Colonic mucosa (tissue), 4 donors: ENCODE results near the gene LCAT. TPM values are rescaled to one million over a fixed set of nuclear protein-coding genes. Genes with fewer than 3 reads are reported as not detected.

Source experiments
- DNase-seq: peaks from one replicate; pipeline ENCODE4 v3.0.0-alpha.2; 2020
- H3K27ac ChIP-seq: fragments of 200-600 bp; one replicate; pipeline ENCODE4 v1.8.0; 2021
- H3K27me3 ChIP-seq: fragments of 200-600 bp; one replicate; pipeline ENCODE4 v1.8.0; 2021
- H3K36me3 ChIP-seq: fragments of 200-600 bp; one replicate; pipeline ENCODE4 v1.8.0; 2021
- H3K4me1 ChIP-seq: fragments of 200-600 bp; one replicate; pipeline ENCODE4 v1.8.0; 2021; ENCODE audit warnings: mild to moderate bottlenecking
- H3K4me3 ChIP-seq: fragments of 200-600 bp; one replicate; pipeline ENCODE4 v1.8.0; 2021
- H3K9ac ChIP-seq, 2 donors: one replicate each; pipeline ENCODE4 v1.7.0; 2013; ENCODE audit warnings: control low read depth in 2 of 2, low read depth in 2 of 2, low read length in 2 of 2
- H3K9me3 ChIP-seq: fragments of 200-600 bp; one replicate; pipeline ENCODE4 v1.8.0; 2021
- intact Hi-C: fragments of 100-400 bp; cut with DNase I; formaldehyde crosslinking; loops from one replicate; pipeline ENCODE4 v1.14.1; 2022
- total RNA-seq, 2 donors: library from RNA; stranded (reverse); fragmentation: NEBNext Ultra II Directional in 1 of 2; extraction: Animal tissue kit (Norgen Biotek cat#: 25700) in 1 of 2; gene quantifications; one replicate each; pipeline ENCODE4 v1.2.1, GENCODE V29; 2021
- TF ChIP-seq, protein P1 (sequence below): fragments of 200-600 bp; IDR thresholded peaks from one replicate; pipeline ENCODE4 v1.8.0; 2022; ENCODE audit warnings: antibody characterized with exemption, mild to moderate bottlenecking
- donor health status: healthy.
- donor health status: DM: no; HTN: no; CAD: no.
- donor health status: DM: no; HTN: no; CAD: no.

Gene LCAT
- total RNA-seq, 2 donors from 2014 or later: 3.4 to 3.6 TPM

DNA sequence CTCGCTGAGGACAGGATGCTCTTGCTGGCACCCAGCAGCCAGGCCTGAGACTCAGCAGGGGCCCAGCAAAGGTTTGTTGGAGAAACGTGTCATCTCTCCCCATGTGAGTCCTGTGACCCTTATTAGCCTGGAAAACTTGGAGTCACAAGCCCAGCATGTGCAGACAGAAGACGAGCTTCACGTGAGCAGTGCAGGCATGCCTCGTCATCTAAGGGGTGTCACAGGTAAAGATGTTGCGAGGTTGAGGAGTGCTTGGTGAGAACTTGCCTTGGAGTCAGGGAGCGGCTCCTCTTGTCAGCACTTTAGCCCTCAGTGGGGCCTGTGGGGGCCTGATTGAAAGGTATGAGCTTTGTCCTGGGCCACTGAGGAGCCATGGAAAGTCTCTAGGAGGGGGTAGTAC is 10.1 kb downstream of the LCAT start:
- no peaks in the 10 kb centered on the region for H3K27me3 ChIP-seq
- intact Hi-C loops: no loop called here
- H3K9me3 ChIP-seq: no peaks in the 10 kb centered on the region
- no peak overlapping the region for H3K27ac ChIP-seq
- H3K9ac ChIP-seq: no peak overlapping the region
- no peak for DNase-seq
- peaks cover 9% of the 10 kb centered on the region for H3K4me1 ChIP-seq
- TF ChIP-seq, protein P1, sequence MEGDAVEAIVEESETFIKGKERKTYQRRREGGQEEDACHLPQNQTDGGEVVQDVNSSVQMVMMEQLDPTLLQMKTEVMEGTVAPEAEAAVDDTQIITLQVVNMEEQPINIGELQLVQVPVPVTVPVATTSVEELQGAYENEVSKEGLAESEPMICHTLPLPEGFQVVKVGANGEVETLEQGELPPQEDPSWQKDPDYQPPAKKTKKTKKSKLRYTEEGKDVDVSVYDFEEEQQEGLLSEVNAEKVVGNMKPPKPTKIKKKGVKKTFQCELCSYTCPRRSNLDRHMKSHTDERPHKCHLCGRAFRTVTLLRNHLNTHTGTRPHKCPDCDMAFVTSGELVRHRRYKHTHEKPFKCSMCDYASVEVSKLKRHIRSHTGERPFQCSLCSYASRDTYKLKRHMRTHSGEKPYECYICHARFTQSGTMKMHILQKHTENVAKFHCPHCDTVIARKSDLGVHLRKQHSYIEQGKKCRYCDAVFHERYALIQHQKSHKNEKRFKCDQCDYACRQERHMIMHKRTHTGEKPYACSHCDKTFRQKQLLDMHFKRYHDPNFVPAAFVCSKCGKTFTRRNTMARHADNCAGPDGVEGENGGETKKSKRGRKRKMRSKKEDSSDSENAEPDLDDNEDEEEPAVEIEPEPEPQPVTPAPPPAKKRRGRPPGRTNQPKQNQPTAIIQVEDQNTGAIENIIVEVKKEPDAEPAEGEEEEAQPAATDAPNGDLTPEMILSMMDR: no peak
- no peaks in the 10 kb centered on the region for H3K36me3 ChIP-seq
- H3K4me3 ChIP-seq: no peak overlapping the region

DNA sequence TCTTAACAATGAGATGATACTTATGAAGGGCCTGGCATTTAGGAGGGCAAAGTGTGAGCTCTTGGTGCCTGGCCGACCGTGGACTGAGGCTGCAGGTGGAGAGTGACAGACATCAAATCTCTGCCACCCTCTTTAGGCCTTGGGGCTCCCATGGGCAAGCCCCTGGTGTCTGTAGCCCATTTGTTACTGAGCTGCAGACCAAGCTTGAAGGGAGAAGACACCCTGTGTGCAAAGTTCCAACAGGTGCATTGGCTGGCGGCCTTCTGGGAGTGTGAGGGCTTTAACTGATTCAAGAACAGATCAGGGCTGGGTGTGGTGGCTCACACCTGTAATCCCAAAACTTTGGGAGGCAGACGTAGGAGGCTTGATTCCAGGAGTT is 11.5 kb downstream of the LCAT start:
- H3K4me3 ChIP-seq: no peak overlapping the region
- TF ChIP-seq, protein P1: no peak
- H3K9ac ChIP-seq: no peak overlapping the region
- H3K27me3 ChIP-seq: no peaks in the 10 kb centered on the region
- no peak overlapping the region for H3K27ac ChIP-seq
- no peaks in the 10 kb centered on the region for H3K36me3 ChIP-seq
- no peak for DNase-seq
- no peaks in the 10 kb centered on the region for H3K9me3 ChIP-seq
- intact Hi-C loops: no loop called here
- peaks cover 9% of the 10 kb centered on the region for H3K4me1 ChIP-seq

DNA sequence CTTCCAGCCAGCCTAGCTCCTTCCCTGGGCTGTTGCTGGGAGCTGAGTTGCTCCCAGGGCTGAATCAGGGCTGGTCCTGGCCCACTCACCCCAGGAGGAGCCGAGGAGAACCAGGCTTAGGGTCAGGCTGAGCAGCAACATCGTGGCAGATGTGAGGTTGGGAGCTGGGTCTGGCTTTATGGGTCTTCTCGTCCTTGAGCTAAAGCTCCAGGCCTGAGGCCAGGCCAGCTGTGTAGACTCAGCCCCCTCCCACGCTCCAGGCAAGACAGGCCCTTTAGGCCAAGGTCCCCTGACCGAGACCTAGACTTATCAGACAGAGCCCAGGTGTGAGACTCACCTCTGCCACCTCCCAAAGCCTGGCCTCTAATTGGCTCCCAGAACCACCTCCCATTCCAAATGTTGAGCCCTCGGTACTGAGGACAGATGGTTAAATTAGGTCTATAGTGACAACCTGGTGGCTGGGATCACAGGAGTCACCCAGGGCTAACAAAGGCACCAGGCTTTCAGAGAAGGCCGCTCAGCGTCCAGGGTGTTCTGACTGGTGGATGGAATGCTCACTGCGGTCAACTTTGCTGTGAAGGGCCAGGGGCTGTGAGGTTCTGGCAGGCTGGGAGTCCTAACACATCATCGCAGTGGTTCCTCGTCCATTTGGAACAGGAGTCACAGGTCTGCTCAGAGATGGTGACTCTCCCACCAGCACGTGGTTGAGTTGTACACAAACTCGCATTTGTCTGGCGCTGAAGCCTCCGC is 12.0 kb downstream of the LCAT start, which contains the start of gene CTRL:
Gene CTRL, minus strand, starts transcription at position 151 of the 750 bp plus-strand sequence. Its CDS starts 10 bp downstream, at position 141.
- Histone ChIP-seq H3K27ac (no peak within 1 kb of the TSS), H3K4me1 (peaks cover 6% of the 10 kb centered on the region), H3K9ac (no peak within 1 kb of the TSS), H3K36me3 (no peaks in the 10 kb centered on the region), H3K27me3 (no peaks in the 10 kb centered on the region), H3K9me3 (no peaks in the 10 kb centered on the region), H3K4me3 (no peak within 1 kb of the TSS)
- no peak for DNase-seq
- TF ChIP-seq, protein P1: no peak
- intact Hi-C loops: no loop called here

DNA sequence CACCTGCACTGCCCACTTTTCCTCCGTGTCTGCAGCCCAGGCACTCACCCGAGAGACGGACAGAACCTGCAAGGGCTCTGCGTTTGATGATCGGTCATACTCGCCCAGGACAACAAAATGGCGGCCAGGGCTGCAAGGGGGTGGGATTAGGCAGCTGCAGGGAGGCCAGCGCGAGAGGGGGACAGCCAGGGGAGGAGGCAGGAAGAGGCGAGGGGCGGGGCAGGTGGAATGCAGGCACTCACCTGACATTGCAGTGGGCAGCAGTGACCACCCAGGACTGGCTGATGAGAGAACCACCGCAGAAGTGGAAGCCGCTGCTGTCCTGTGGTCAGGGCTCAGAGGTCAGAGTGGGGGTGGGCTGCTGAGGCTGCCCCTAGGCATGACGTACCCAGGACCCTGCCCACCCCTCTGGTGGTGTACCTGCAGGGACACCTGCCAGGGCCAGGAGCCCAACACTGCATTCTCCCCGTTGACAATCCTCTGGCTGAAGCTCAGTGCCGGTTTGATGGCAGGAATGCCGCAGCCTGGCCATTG is 13.2 kb downstream of the LCAT start:
- TF ChIP-seq, protein P1: no peak
- Histone ChIP-seq H3K9me3 (no peaks in the 10 kb centered on the region), H3K4me1 (peaks cover 6% of the 10 kb centered on the region), H3K4me3 (no peak overlapping the region), H3K27ac (no peak overlapping the region), H3K9ac (no peak overlapping the region), H3K36me3 (no peaks in the 10 kb centered on the region), H3K27me3 (no peaks in the 10 kb centered on the region)
- no peak for DNase-seq
- intact Hi-C loops: no loop called here

DNA sequence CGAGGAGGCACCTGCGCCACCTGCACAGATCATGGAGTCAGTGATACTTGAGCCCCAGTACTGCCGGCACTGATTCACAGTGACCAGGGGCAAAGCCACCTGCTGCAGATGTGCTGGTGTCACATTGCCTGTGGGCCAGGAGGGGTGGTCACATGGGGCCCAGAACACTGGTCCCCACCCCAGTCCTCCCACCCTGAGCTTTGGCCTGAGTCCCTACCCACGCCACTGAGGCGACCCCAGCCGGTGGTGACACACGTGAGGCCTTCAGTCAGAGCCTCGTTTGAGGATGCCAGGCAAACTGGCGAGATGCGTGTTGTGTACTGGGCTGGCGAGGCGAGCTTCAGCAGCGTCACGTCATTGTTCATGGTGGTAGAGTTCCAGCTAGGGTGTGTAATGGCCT is 13.7 kb downstream of the LCAT start:
- H3K9ac ChIP-seq: no peak overlapping the region
- TF ChIP-seq, protein P1: no peak
- H3K27ac ChIP-seq: no peak overlapping the region
- no peak for DNase-seq
- no peaks in the 10 kb centered on the region for H3K27me3 ChIP-seq
- H3K9me3 ChIP-seq: no peaks in the 10 kb centered on the region
- H3K4me1 ChIP-seq: peaks cover 3% of the 10 kb centered on the region
- H3K4me3 ChIP-seq: no peak overlapping the region
- intact Hi-C loops: no loop called here
- no peaks in the 10 kb centered on the region for H3K36me3 ChIP-seq
